ENCODE measurements around the gene MOK. TPM values are rescaled to one million over a fixed set of nuclear protein-coding genes. Genes with fewer than 3 reads are reported as not detected.
A peak's percentile ranks its signal among the peaks of the same experiment; 100 is the strongest.
"Not testable (repeated sequence)": the region's sequence is repeated elsewhere in the genome, so short reads cannot be mapped to it uniquely, and the experiment has no call there.

MOK gene
- polyA plus RNA-seq, 4 donors, result 23.3 to 41.9 (median 31.8) TPM

- no peak for DNase-seq (ENCODE audit: low read depth in 4 of 4, low spot score in 2 of 4)
Measured at GRCh38 chr14:102249981-102250380, 55.0 kb downstream of the MOK start.

GRCh38 chr14:102249041-102249440 lies 55.9 kb downstream of the MOK start:
- DNase-seq (ENCODE audit: low read depth in 4 of 4, low spot score in 2 of 4), result no peak

GRCh38 chr14:102248121-102248520 lies 56.8 kb downstream of the MOK start:
- DNase-seq (ENCODE audit: low read depth in 4 of 4, low spot score in 2 of 4), result no peak

GRCh38 chr14:102246071-102246470 lies 58.9 kb downstream of the MOK start:
- no peak for DNase-seq (ENCODE audit: low read depth in 4 of 4, low spot score in 2 of 4)

GRCh38 chr14:102243795-102244194 lies 61.2 kb downstream of the MOK start:
- DNase-seq (ENCODE audit: low read depth in 4 of 4, low spot score in 2 of 4), result not testable (repeated sequence)

DNA sequence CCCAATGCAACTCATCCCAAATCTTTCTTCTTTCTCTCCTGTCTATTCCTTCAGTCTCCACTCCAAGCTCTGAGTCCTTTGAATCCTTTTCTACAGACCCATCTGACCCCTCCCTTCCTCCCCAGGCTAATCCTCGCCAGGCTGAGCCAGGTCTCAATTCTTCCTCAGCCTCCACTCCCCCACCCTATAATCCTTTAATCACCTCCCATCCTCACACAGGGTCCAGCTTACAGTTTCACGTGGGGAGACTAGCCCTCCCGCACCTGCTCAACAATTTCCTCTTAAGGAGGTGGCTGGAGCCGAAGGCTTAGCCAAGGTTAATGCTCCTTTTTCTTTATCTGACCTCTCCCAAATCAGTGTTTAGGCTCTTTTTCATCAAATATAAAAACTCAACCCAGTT lies 63.8 kb downstream of the MOK start:
- DNase-seq (ENCODE audit: low read depth in 4 of 4, low spot score in 2 of 4), result no peak

DNA sequence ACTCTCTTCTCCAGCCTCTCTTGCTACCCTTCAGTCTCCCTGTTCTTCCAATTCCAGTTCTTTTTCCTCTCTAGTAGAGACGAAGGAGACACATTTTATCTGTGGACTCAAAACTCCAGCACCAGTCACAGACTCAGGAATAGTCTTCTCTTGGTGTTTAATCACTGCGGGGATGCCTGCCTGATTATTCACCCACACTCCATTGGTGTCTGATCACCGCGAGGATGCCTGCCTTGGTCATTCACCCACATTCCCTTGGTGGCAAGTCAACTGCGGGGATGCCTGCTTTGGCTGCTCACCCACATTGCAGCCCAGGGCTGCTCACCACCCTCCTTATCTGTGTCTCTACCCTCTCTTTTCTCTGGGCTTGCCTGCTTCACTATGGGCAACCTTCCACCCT lies 64.5 kb downstream of the MOK start:
- not testable (repeated sequence) for DNase-seq (ENCODE audit: low read depth in 4 of 4, low spot score in 2 of 4)

GRCh38 chr14:102239231-102239630 lies 65.7 kb downstream of the MOK start:
- DNase-seq (ENCODE audit: low read depth in 4 of 4, low spot score in 2 of 4), result no peak

GRCh38 chr14:102238766-102239165 lies 66.2 kb downstream of the MOK start:
- no peak for DNase-seq (ENCODE audit: low read depth in 4 of 4, low spot score in 2 of 4)

DNA sequence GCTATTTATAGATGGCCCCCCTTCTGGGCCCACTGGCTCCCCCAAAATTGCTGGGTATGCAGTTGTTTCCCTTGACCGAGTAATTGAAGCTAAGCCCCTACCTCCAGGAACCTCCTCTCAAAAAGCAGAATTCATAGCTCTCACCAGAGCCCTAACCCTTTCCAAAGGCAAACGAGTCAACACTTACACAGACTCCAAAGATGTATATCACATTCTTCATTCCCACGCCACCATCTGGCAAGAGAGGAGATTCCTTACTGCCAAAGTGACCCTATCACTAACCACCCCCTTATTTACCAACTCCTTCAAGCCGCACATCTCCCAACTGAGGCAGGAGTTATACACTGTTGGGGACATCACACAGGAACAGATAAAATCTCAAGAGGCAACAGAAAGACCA lies 66.8 kb downstream of the MOK start:
- no peak for DNase-seq (ENCODE audit: low read depth in 4 of 4, low spot score in 2 of 4)

GRCh38 chr14:102236026-102236425 lies 68.9 kb downstream of the MOK start:
- DNase-seq (ENCODE audit: low read depth in 4 of 4, low spot score in 2 of 4), result no peak

- peak in 3 of 4 donors; percentile 24 to 67 (median 46) for DNase-seq (ENCODE audit: low read depth in 4 of 4, low spot score in 2 of 4)
Measured at GRCh38 chr14:102235275-102235897, 69.6 kb downstream of the MOK start.

DNA sequence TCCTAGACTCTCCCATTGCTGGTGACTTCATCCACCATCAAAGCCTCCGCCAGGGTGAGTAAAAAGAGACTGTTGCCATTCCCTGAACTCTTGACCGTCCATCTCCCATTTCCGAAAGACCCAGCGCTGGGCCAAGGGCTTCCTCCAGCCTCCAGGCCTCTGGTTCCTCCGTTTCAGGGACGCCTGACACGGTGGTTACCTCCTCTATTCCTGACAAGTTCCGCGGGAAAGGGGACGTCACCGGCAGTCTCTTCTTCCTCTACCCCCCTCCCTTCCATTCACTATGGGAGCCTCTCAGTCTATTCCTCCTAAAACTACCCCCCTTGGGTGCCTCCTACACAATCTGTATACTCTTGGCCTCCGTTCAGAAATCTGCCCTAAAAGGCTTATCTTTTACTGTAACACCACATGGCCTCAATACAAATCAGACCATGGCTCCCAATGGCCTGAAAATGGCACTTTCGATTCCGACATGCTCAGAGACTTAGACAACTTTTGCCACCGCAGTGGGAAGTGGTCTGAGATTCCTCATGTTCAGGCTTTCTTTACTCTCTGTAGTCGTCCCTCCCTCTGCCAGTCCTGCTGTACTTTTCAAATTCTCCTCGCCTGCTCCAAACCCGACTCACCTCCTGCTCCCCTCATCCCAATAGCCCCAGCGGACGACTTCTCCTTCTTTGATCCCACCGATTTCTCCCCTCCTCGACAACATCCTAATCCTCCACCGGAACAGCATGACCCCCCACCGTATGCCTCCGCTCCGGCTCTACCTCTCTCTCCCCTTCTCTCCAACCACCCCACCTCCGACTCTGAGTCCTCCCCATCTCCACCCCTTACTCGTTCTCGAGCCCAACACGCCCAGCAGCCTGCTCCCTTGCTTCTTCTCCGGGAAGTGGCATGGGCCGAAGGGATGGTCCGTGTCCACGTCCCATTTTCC lies 70.4 kb downstream of the MOK start:
- no peak for DNase-seq (ENCODE audit: low read depth in 4 of 4, low spot score in 2 of 4)

DNA sequence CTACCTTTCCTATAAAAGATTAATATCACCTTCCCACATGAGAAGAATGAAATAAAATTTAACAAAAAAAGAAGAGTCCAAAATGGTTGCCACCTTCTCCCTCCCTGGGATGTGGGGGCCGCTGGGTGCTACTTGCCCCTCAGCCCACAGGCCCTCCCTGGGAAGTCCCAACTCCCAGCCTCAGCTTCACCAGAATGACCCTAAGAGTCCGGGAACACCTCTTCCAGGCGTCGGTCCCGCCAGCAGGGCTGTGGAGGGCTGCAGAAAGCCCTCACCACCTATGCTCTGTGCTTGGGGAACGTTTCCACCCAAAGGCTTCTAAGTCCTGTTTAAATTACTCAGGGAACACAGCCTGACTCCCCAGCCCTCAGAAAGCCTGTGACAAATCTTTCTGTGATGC lies 71.9 kb downstream of the MOK start:
- no peak for DNase-seq (ENCODE audit: low read depth in 4 of 4, low spot score in 2 of 4)

DNA sequence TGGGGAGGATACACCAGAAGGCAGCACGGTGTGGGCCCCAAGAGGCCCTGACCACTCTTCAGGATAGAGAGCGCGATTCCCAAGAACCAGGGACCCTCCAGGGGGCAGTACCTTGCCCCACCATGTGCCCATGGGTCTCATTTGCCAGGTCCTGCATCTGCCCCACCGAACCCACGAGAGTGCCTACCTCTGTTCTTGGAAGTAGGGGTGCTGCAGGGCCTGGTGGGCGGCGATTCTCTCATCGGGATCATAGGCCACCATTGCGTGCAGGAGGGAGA lies 72.7 kb downstream of the MOK start:
- no peak for DNase-seq (ENCODE audit: low read depth in 4 of 4, low spot score in 2 of 4)

- no peak for DNase-seq (ENCODE audit: low read depth in 4 of 4, low spot score in 2 of 4)
Measured at GRCh38 chr14:102231476-102232347, 73.3 kb downstream of the MOK start.

DNA sequence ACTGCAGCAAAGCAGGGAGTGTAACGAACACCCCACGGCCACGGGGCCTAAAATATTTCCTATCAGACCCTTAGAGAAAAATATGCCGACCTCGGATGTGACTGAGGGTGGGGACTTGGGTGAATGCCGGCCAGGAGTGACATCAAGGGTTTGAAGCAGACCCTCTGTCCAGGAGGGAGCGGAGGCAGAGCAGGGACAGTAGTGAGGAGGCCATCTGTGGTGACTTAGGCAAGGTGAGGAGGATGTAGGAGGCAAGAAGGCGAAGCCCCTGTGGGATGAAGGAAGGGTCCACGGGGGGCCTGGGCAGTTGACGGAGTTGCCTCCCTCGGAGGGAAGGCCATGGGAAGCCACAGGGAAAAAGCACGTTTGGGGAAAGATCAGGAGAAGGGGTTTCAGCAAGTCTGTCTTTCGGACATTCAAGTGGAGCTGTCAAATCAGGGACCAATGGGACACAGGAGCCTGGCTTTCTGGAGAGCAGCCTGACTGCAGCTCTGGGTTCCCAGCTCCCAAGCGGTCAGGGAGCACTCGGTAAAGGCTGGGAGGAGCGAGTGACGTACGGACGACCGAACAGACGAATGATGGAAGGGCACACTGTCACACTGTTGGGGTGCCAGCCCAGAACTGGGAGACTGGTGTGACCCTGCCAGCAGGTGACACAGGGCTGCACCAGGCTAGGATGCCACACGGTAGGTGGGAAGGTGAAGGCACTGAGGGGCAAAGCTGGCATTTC lies 74.3 kb downstream of the MOK start:
- no peak for DNase-seq (ENCODE audit: low read depth in 4 of 4, low spot score in 2 of 4)

GRCh38 chr14:102229739-102230092 lies 75.2 kb downstream of the MOK start:
- DNase-seq (ENCODE audit: low read depth in 4 of 4, low spot score in 2 of 4), result no peak

GRCh38 chr14:102229071-102229738 lies 75.8 kb downstream of the MOK start:
- no peak for DNase-seq (ENCODE audit: low read depth in 4 of 4, low spot score in 2 of 4)
